SK-N-MC (cell line): Measurements from ENCODE around the gene CCDC88A.
"Not testable (repeated sequence)": the region's sequence is repeated elsewhere in the genome, so short reads cannot be mapped to it uniquely, and the experiment has no call there.

Experiments used
- EZH2 ChIP-seq: fragments of 200-600 bp; sonication (generic); IDR thresholded peaks from one replicate; pipeline ENCODE4 v1.6.1; 2017; ENCODE audit warnings: antibody characterized with exemption
- FOXP2 ChIP-seq: optimal IDR thresholded peaks from 2 replicates; pipeline ENCODE3; 2011; ENCODE audit warnings: mild to moderate bottlenecking, moderate library complexity; ENCODE audit not compliant: insufficient read depth; ENCODE audit errors: extremely low read length, control extremely low read depth
- POLR2AphosphoS5 ChIP-seq: IDR thresholded peaks from 2 replicates; pipeline ENCODE4 v1.6.1; 2012; ENCODE audit warnings: mild to moderate bottlenecking, low read depth, low read length, borderline replicate concordance

GRCh38 chr2:55442045-55442760 lies 22.5 kb upstream of the CCDC88A start:
- not testable (repeated sequence) for TF ChIP-seq EZH2, POLR2AphosphoS5, FOXP2
